ENCODE measurements around the gene WDR54. TPM values are rescaled to one million over a fixed set of nuclear protein-coding genes. Genes with fewer than 3 reads are reported as not detected.
A peak's percentile ranks its signal among the peaks of the same experiment; 100 is the strongest.

WDR54 gene
- total and polyA plus RNA-seq, 10 of the 15 experiments (the other 5 are each of a cell fraction or from before 2014, with no cell fraction given), result 38.2 to 116 (median 89.1) TPM

- TF ChIP-seq ZBTB40 (IDR thresholded peaks at IDR 0.05; ENCODE audit: borderline replicate concordance) (peak; percentile 100), EGR1 (IDR thresholded peaks at IDR 0.05; ENCODE audit: borderline replicate concordance in 1 of 2, low read depth in 2 of 2, low read length in 2 of 2) (no peak; a peak in 1 of 3 replicates), ZNF592 (IDR thresholded peaks at IDR 0.05) (no peak), SMARCA5 (IDR thresholded peaks at IDR 0.05) (no peak), IRF5 (IDR thresholded peaks at IDR 0.05; ENCODE audit: borderline replicate concordance) (0 out of 2 replicates have a peak, but pooled peaks have one; percentile 5), CUX1 (IDR thresholded peaks at IDR 0.05; ENCODE audit: insufficient replicate concordance, low read depth, low read length) (no peak), HDGF (IDR thresholded peaks at IDR 0.05) (no peak), RCOR1 (conservative IDR thresholded peaks at IDR 0.05; ENCODE audit: low read depth, low read length) (peak; percentile 88; the same call in 1 of the 2 replicates), NKRF (conservative IDR thresholded peaks at IDR 0.05) (peak; percentile 95), JUNB (IDR thresholded peaks at IDR 0.05) (peak; percentile 39)
These were observed 33.4 kb downstream of the WDR54 start, which contains the start of gene INO80B (continued) for GRCh38 chr2:74454654-74455511.

All from GM12878 (cell line).